ENCODE measurements around the gene AUTS2.

The AUTS2 gene

GRCh38 chr7:70466725-70467364, 868.6 kb downstream of the AUTS2 start:
- H3K27me3 ChIP-seq: no peaks in the 10 kb centered on the region
- H3K36me3 ChIP-seq: no peaks in the 10 kb centered on the region
- no peak overlapping the region for H3K27ac ChIP-seq
- no peak overlapping the region for H3K4me3 ChIP-seq (ENCODE audit: low read depth in 1 of 2, low read length in 1 of 2)
- no peaks in the 10 kb centered on the region for H3K9me3 ChIP-seq
- TF ChIP-seq CTCF (IDR thresholded peaks at IDR 0.05): no peak
- no peaks in the 10 kb centered on the region for H3K4me1 ChIP-seq (ENCODE audit: control insufficient read depth in 1 of 2, insufficient read depth in 1 of 2, low read depth in 1 of 2, low read length in 1 of 2)

- no peak for TF ChIP-seq CTCF (IDR thresholded peaks at IDR 0.05)
- H3K4me3 ChIP-seq (ENCODE audit: low read depth in 1 of 2, low read length in 1 of 2): no peak overlapping the region
- no peaks in the 10 kb centered on the region for H3K27me3 ChIP-seq
- H3K9me3 ChIP-seq: no peaks in the 10 kb centered on the region
- no peaks in the 10 kb centered on the region for H3K36me3 ChIP-seq
- no peaks in the 10 kb centered on the region for H3K4me1 ChIP-seq (ENCODE audit: control insufficient read depth in 1 of 2, insufficient read depth in 1 of 2, low read depth in 1 of 2, low read length in 1 of 2)
- no peak overlapping the region for H3K27ac ChIP-seq
These were observed 872.5 kb downstream of the AUTS2 start for GRCh38 chr7:70470746-70471145.

GRCh38 chr7:70472601-70473237, 874.4 kb downstream of the AUTS2 start:
- no peaks in the 10 kb centered on the region for H3K9me3 ChIP-seq
- no peaks in the 10 kb centered on the region for H3K27me3 ChIP-seq
- no peak overlapping the region for H3K4me3 ChIP-seq (ENCODE audit: low read depth in 1 of 2, low read length in 1 of 2)
- no peaks in the 10 kb centered on the region for H3K36me3 ChIP-seq
- TF ChIP-seq CTCF (IDR thresholded peaks at IDR 0.05): no peak
- H3K27ac ChIP-seq: no peak overlapping the region
- H3K4me1 ChIP-seq (ENCODE audit: control insufficient read depth in 1 of 2, insufficient read depth in 1 of 2, low read depth in 1 of 2, low read length in 1 of 2): no peaks in the 10 kb centered on the region

- Histone ChIP-seq H3K4me3 (ENCODE audit: low read depth in 1 of 2, low read length in 1 of 2) (no peak overlapping the region), H3K9me3 (no peaks in the 10 kb centered on the region), H3K4me1 (ENCODE audit: control insufficient read depth in 1 of 2, insufficient read depth in 1 of 2, low read depth in 1 of 2, low read length in 1 of 2) (no peaks in the 10 kb centered on the region), H3K36me3 (no peaks in the 10 kb centered on the region), H3K27ac (no peak overlapping the region), H3K27me3 (no peaks in the 10 kb centered on the region)
- TF ChIP-seq CTCF (IDR thresholded peaks at IDR 0.05): no peak
These were observed 876.5 kb downstream of the AUTS2 start for GRCh38 chr7:70474639-70475234.

GRCh38 chr7:70477036-70478010, 879.0 kb downstream of the AUTS2 start:
- H3K27ac ChIP-seq: no peak overlapping the region
- no peaks in the 10 kb centered on the region for H3K4me1 ChIP-seq (ENCODE audit: control insufficient read depth in 1 of 2, insufficient read depth in 1 of 2, low read depth in 1 of 2, low read length in 1 of 2)
- no peak overlapping the region for H3K4me3 ChIP-seq (ENCODE audit: low read depth in 1 of 2, low read length in 1 of 2)
- H3K36me3 ChIP-seq: no peaks in the 10 kb centered on the region
- H3K9me3 ChIP-seq: no peaks in the 10 kb centered on the region
- H3K27me3 ChIP-seq: no peaks in the 10 kb centered on the region
- no peak for TF ChIP-seq CTCF (IDR thresholded peaks at IDR 0.05)

All from neutrophil (primary cell).